Mononuclear cell (primary cell): Measurements from ENCODE around the gene ITSN1. TPM values are rescaled to one million over a fixed set of nuclear protein-coding genes. Genes with fewer than 3 reads are reported as not detected.
"Not testable (repeated sequence)": the region's sequence is repeated elsewhere in the genome, so short reads cannot be mapped to it uniquely, and the experiment has no call there.

Experiments
- H3K27me3 ChIP-seq: 2 replicates; pipeline ENCODE4 v1.6.0; 2011; ENCODE audit warnings: low read length, control low read depth; ENCODE audit not compliant: insufficient read depth
- H3K4me1 ChIP-seq: 2 replicates; pipeline ENCODE4 v1.5.1; 2011; ENCODE audit warnings: mild to moderate bottlenecking, low read length, control low read depth; ENCODE audit not compliant: insufficient read depth
- H3K4me3 ChIP-seq: 2 replicates; pipeline ENCODE4 v1.5.1; 2011; ENCODE audit warnings: mild to moderate bottlenecking, low read length, moderate library complexity
- H3K9me3 ChIP-seq: 2 replicates; pipeline ENCODE4 v1.5.1; 2011; ENCODE audit warnings: low read depth, mild to moderate bottlenecking, control low read depth, low read length
- total RNA-seq: library from RNA; depleted of rRNA; stranded (reverse); fragments of >200 nt; gene quantifications from one replicate; pipeline ENCODE4 v1.2.3, GENCODE V29; 2012

ITSN1 gene
- total RNA-seq, 1 donor = 2.1 TPM

- no peaks in the 10 kb centered on the region for H3K9me3 ChIP-seq
- no peak overlapping the region for H3K4me3 ChIP-seq
- no peaks in the 10 kb centered on the region for H3K4me1 ChIP-seq
- H3K27me3 ChIP-seq = no peaks in the 10 kb centered on the region
Measured at GRCh38 chr21:33901412-33902288, 259.3 kb downstream of the ITSN1 start.

GRCh38 chr21:33902349-33902748 is 260.0 kb downstream of the ITSN1 start:
- Histone ChIP-seq H3K4me1 (no peaks in the 10 kb centered on the region), H3K4me3 (no peak overlapping the region), H3K27me3 (no peaks in the 10 kb centered on the region), H3K9me3 (no peaks in the 10 kb centered on the region)

DNA sequence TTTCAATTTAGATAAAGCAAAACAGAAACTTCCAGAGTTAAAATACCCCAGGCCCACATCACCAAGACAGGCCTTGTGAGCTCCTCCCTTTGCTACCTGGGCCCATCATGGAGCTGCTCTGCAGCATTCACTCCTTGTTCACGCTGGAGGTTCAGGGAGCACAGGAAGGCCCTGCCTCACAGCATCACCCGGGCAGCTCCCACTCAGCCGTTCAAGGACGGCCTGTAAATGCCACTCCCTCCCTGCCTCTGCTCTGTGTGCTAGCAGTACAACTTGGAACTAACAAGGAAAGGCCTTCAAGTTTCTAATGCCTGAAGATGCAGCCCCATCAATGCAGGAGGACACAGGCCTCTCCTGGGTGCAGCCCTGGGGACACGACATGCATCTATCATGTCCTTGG is 261.7 kb downstream of the ITSN1 start:
- Histone ChIP-seq H3K9me3 (no peaks in the 10 kb centered on the region), H3K27me3 (no peaks in the 10 kb centered on the region), H3K4me3 (no peak overlapping the region), H3K4me1 (no peaks in the 10 kb centered on the region)

GRCh38 chr21:33908760-33909159 is 266.5 kb downstream of the ITSN1 start:
- H3K4me3 ChIP-seq = no peak overlapping the region
- H3K27me3 ChIP-seq = no peaks in the 10 kb centered on the region
- H3K9me3 ChIP-seq = no peaks in the 10 kb centered on the region
- H3K4me1 ChIP-seq = peaks cover 2% of the 10 kb centered on the region

DNA sequence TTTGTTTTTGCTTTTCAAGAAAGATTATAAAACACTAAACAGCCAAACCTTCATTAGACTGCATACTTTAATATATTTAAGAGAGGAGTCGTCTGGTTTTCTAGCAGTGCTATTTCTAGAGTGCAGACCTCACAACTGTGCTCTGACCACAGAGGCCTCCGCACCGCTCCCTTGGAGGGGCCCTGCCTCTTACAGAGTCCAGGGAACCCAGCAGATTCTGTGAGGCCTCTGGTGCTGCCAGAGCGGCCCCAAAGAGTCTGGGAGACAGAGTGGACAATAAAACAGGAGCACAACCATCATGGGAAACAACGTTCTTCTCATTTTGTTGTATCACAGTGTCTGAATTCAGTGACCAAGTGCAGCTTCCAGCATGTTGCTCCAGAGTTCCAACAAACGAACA is 267.5 kb downstream of the ITSN1 start:
- H3K4me3 ChIP-seq = no peak overlapping the region
- peaks cover 12% of the 10 kb centered on the region for H3K4me1 ChIP-seq
- H3K27me3 ChIP-seq = no peaks in the 10 kb centered on the region
- no peaks in the 10 kb centered on the region for H3K9me3 ChIP-seq

DNA sequence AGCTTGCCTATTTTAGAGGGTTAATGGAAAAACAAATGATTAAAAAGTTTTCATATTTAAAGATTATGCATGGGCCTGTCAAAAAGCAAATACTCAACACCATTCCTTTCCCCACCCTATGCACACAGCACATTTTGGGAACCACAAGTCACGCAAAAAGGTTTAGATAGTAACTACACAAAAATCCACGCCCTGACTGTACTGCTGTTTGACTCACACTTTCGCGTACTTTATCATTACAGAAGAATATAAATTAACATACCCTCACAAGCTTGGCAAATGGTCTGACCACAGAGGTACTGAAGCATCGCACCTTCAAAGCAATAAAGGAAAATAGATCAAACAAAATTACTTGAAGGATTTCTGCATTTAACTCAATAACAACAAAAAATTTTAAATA is 271.9 kb downstream of the ITSN1 start:
- Histone ChIP-seq H3K27me3 (no peaks in the 10 kb centered on the region), H3K4me3 (no peak overlapping the region), H3K9me3 (no peaks in the 10 kb centered on the region), H3K4me1 (peaks cover 22% of the 10 kb centered on the region)

DNA sequence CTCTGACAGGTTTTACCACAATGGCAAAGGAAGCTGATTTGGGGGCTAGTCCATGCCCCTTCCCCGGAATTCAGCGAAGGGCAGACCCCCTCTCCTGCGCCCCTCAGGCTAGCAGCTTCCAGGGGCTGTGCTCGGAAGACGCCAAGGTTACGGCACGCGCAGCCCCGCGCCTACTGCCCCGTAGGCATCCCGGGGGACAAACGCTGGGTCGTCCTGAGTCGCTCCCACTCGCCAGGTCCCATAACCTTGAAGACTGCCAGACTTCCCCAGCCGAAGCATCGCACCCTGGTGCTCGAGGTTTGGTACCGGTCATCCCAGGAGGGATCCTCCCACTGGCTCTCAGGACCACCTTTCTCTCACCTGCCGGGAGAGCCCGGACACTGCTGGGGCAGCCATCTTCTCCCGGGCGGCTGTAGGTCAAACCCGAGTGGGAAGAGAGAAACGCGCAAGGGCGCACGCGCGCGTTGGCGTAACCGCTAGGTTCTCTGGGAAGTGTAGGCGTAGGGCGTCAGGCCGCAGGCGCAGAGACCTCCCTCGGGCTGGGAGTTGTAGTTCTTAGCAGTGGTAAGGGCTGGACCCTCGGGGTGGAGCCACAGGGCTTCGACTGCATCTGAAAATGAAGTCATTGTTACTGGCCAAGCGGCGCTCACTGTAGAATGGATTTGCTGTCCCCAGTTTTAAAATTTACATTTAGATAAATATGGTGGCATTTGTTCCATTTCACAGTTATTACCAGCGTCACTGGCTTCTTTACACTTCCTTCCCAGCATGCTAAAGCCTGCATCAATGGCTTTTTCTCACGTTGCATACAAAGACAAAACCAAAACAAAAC is 273.3 kb downstream of the ITSN1 start, which contains the start of gene ATP5PO:
ATP5PO (minus strand) TSS at position 437 of the 832 bp plus-strand sequence; CDS start at position 396, 41 bp downstream.
- H3K4me3 ChIP-seq = peak within 1 kb of the TSS; percentile 84
- peaks cover 22% of the 10 kb centered on the region for H3K4me1 ChIP-seq
- no peaks in the 10 kb centered on the region for H3K27me3 ChIP-seq
- H3K9me3 ChIP-seq = no peaks in the 10 kb centered on the region

- H3K9me3 ChIP-seq = no peaks in the 10 kb centered on the region
- H3K4me3 ChIP-seq = peak overlapping the region; percentile 84
- H3K27me3 ChIP-seq = no peaks in the 10 kb centered on the region
- H3K4me1 ChIP-seq = peaks cover 22% of the 10 kb centered on the region
Measured at GRCh38 chr21:33916200-33916567, 273.9 kb downstream of the ITSN1 start.

DNA sequence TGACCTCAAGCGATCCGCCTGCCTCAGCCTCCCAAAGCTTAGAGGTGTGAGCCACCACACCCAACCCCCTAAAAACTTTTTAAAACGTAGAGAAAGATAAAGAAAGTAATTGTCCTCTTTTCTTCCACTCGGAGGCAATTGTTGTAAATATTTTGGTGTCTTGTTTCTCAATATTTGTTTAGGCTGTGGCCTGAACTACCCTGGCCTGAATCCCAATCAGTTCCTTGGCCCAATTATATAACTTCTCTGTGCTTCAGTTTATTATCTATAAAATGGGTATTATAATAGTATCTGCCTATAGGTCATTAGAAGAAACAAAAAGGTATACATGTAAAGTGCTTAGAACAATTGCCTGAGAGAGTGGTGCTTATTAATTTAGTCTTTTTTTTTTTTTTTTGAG is 275.1 kb downstream of the ITSN1 start:
- H3K4me1 ChIP-seq = peaks cover 22% of the 10 kb centered on the region
- H3K27me3 ChIP-seq = no peaks in the 10 kb centered on the region
- H3K4me3 ChIP-seq = no peak overlapping the region
- H3K9me3 ChIP-seq = no peaks in the 10 kb centered on the region

DNA sequence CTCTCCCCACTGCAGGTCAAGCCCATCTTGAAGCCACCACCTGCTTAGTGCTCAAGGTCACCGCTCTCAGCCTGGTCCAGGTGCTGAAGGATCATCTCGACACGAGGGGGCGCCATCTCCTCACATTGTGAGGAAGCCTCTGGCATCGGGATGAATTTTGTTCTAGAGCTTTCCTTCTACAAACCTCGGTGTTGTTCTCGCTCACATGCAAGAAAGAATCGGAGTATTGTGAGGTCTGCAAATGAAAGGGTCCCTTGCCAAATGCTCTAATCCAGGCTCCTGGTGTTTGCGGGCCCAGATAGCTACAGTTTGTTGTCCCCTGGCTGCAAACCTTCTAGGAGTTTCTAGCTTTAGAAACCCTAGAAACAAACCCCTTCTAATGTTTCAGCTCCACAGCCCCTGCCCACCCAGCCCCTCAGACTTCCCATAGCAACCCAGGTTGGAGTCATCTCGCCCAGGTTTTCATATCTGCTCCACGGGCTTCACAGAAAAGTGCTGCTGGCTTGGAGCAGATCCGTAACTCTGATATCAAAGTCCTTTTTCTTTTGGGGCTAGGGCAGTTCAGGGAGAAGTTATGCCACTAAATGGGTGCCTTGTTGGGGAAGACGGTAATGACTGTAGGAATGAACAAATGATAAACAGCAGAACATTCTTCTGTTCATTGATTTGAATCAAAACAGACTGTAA is 281.9 kb downstream of the ITSN1 start:
- H3K9me3 ChIP-seq = no peaks in the 10 kb centered on the region
- no peaks in the 10 kb centered on the region for H3K27me3 ChIP-seq
- H3K4me3 ChIP-seq = no peak overlapping the region
- H3K4me1 ChIP-seq = peaks cover 5% of the 10 kb centered on the region

- Histone ChIP-seq H3K4me1 (peaks cover 5% of the 10 kb centered on the region), H3K27me3 (no peaks in the 10 kb centered on the region), H3K4me3 (no peak overlapping the region), H3K9me3 (no peaks in the 10 kb centered on the region)
Measured at GRCh38 chr21:33924766-33925100, 282.4 kb downstream of the ITSN1 start.

DNA sequence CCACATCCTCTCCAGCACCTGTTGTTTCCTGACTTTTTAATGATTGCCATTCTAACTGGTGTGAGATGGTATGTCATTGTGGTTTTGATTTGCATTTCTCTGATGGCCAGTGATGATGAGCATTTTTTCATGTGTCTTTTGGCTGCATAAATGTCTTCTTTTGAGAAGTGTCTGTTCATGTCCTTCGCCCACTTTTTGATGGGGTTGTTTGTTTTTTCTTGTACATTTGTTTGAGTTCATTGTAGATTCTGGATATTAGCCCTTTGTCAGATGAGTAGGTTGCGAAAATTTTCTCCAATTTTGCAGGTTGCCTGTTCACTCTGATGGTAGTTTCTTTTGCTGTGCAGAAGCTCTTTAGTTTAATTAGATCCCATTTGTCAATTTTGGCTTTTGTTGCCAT is 283.9 kb downstream of the ITSN1 start:
- H3K4me3 ChIP-seq, H3K9me3 ChIP-seq, H3K4me1 ChIP-seq, H3K27me3 ChIP-seq: not testable (repeated sequence)

- Histone ChIP-seq H3K4me1 (peaks cover 31% of the 10 kb centered on the region), H3K4me3 (peak overlapping the region; percentile 66)
- H3K9me3 ChIP-seq, H3K27me3 ChIP-seq: not testable (repeated sequence)
Measured at GRCh38 chr21:33931052-33931798, 288.9 kb downstream of the ITSN1 start.

DNA sequence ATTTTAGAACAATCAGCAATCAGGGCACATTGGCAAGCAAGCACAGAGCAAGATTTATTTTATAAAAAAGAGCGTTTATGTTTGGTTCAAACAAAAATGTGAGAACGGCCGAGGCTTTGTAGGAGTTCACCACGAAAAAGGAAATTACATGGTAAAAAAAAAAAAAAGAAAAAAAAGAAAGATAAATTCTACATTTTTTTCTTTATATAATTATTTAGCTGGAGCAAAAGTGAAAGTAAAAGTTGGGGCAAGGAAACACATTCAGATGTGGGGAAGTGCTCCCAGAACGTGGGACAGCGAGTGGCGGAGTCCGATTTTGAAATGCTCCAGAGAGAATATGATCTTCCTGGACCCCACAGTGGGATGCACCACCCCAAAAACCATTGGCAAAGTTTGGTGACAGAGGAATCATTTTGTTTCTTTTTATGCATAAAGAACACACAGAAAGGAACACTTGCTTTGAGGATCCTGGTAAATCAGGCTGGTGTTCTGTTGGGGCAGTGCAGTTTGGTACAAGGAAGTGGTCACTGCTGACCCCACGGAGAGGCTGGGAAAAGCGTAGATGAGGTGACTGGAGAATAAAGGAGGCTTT is 289.6 kb downstream of the ITSN1 start:
- peak overlapping the region; percentile 66 for H3K4me3 ChIP-seq

More for the DNA sequence above, 289.6 kb downstream of the ITSN1 start:
- no peaks in the 10 kb centered on the region for H3K9me3 ChIP-seq
- H3K27me3 ChIP-seq = no peaks in the 10 kb centered on the region
- peaks cover 38% of the 10 kb centered on the region for H3K4me1 ChIP-seq
